H1 (cell line): Measurements from ENCODE around the gene RARB. TPM values are rescaled to one million over a fixed set of nuclear protein-coding genes. Genes with fewer than 3 reads are reported as not detected.

Experiments used
- CTCF ChIA-PET: fragments of 300-600 bp; sonication (Branson Sonifier 250); formaldehyde crosslinking; loops from one replicate; lab custom pipeline; 2021; ENCODE audit not compliant: partially characterized antibody; lab: Charles Lee
- POLR2A ChIA-PET: fragments of 300-600 bp; sonication (Branson Sonifier 250); formaldehyde crosslinking; loops from one replicate; lab custom pipeline; 2021; ENCODE audit warnings: inconsistent platforms; ENCODE audit not compliant: partially characterized antibody; lab: Charles Lee
- DNase-seq, 2 experiments: peaks; one replicate each; pipeline versions ENCODE4 v3.0.0 to v3.0.0-alpha.2; 2010 to 2022; ENCODE audit warnings: low spot score in 2 of 2, low read depth in 1 of 2, mixed read lengths in 1 of 2
- FAIRE-seq: peaks from 2 replicates; lab custom pipeline; 2011; peaks lifted over from hg19 to GRCh38; lab: Jason Lieb, UNC
- H2AFZ ChIP-seq: 2 replicates; pipeline ENCODE4 v1.8.1; 2012; ENCODE audit warnings: low read length, inconsistent platforms
- H2AK5ac ChIP-seq: 2 replicates; pipeline ENCODE4 v1.6.1; 2013; ENCODE audit warnings: low read depth, low read length
- H2BK120ac ChIP-seq: replicated peaks from 2 replicates; pipeline ENCODE3; 2013; ENCODE audit warnings: low read depth, low read length, inconsistent platforms
- H2BK12ac ChIP-seq: 2 replicates; pipeline ENCODE4 v1.6.1; 2013; ENCODE audit warnings: low read depth, low read length
- H2BK15ac ChIP-seq: 2 replicates; pipeline ENCODE4 v1.6.1; 2013; ENCODE audit warnings: low read length
- H2BK20ac ChIP-seq: 2 replicates; pipeline ENCODE4 v1.6.1; 2013; ENCODE audit warnings: low read length
- H2BK5ac ChIP-seq: 2 replicates; pipeline ENCODE4 v1.6.1; 2013; ENCODE audit warnings: low read depth, low read length
- H3K14ac ChIP-seq: 2 replicates; pipeline ENCODE4 v1.6.1; 2013; ENCODE audit warnings: inconsistent platforms; ENCODE audit not compliant: insufficient read length
- H3K18ac ChIP-seq: 2 replicates; pipeline ENCODE4 v1.6.1; 2013; ENCODE audit warnings: low read length; ENCODE audit errors: extremely low read depth
- H3K23ac ChIP-seq: 2 replicates; pipeline ENCODE4 v1.6.1; 2013; ENCODE audit warnings: inconsistent platforms; ENCODE audit not compliant: insufficient read length
- H3K23me2 ChIP-seq: 2 replicates; pipeline ENCODE4 v1.6.1; 2013; ENCODE audit warnings: low read depth, low read length
- H3K27ac ChIP-seq: 2 replicates; pipeline ENCODE4 v1.6.1; 2011; ENCODE audit warnings: low read depth, low read length, inconsistent platforms
- H3K27me3 ChIP-seq, 4 experiments: replicated peaks in 1 of 4; 1 replicate in 1 of 4; 2 replicates in 3 of 4; pipeline versions ENCODE4 v1.6.1 to v1.8.1; 2011 to 2013; ENCODE audit warnings: low read length in 3 of 4, mild to moderate bottlenecking in 3 of 4, inconsistent platforms in 2 of 4, mixed read lengths in 2 of 4, moderate library complexity in 1 of 4; ENCODE audit not compliant: control insufficient read depth in 3 of 4, insufficient read depth in 3 of 4; ENCODE audit errors: extremely low read depth in 1 of 4
- H3K36me3 ChIP-seq, 4 experiments: 2 replicates each; pipeline versions ENCODE4 v1.6.1 to v1.8.1; 2011 to 2013; ENCODE audit warnings: mild to moderate bottlenecking in 4 of 4, low read length in 3 of 4, moderate library complexity in 2 of 4, control low read depth in 1 of 4, inconsistent platforms in 1 of 4; ENCODE audit not compliant: insufficient read depth in 4 of 4, control insufficient read depth in 2 of 4
- H3K4ac ChIP-seq: replicated peaks from 2 replicates; pipeline ENCODE3; 2013; ENCODE audit warnings: low read length, low read depth, mixed read lengths, inconsistent platforms; ENCODE audit not compliant: insufficient read length
- H3K4me1 ChIP-seq, 4 experiments: replicated peaks in 1 of 4; 1 replicate in 1 of 4; 2 replicates in 3 of 4; pipeline versions ENCODE4 v1.6.1 to v1.8.1; 2011 to 2013; ENCODE audit warnings: low read length in 3 of 4, inconsistent platforms in 2 of 4, mixed read lengths in 1 of 4; ENCODE audit not compliant: insufficient read depth in 4 of 4, control insufficient read depth in 3 of 4
- H3K4me2 ChIP-seq, 2 experiments: 2 replicates each; pipeline versions ENCODE4 v1.6.1 to v1.8.1; 2011 to 2013; ENCODE audit warnings: low read depth in 2 of 2, low read length in 2 of 2, control low read depth in 1 of 2, inconsistent platforms in 1 of 2, mild to moderate bottlenecking in 1 of 2; ENCODE audit not compliant: insufficient read depth in 1 of 2
- H3K4me3 ChIP-seq, 4 experiments: fragments of 200-600, 300-600 bp in 1 of 4; sonication (generic), shearing (Covaris generic), sonication (Bioruptor Twin) in 1 of 4; 2 replicates each; pipeline versions ENCODE4 v1.5.1 to v1.8.1; 2011 to 2016; ENCODE audit warnings: low read length in 4 of 4, low read depth in 3 of 4, control low read depth in 2 of 4, inconsistent platforms in 2 of 4, mild to moderate bottlenecking in 2 of 4, mixed read lengths in 1 of 4, moderate library complexity in 1 of 4; ENCODE audit not compliant: insufficient read depth in 2 of 4; ENCODE audit errors: extremely low read depth in 1 of 4
- H3K56ac ChIP-seq: replicated peaks from 2 replicates; pipeline ENCODE3; 2013; ENCODE audit warnings: low read depth, mild to moderate bottlenecking, mixed read lengths, low read length, inconsistent platforms; ENCODE audit not compliant: insufficient read length
- H3K79me1 ChIP-seq: 2 replicates; pipeline ENCODE4 v1.6.1; 2013; ENCODE audit warnings: low read depth, low read length, control low read depth
- H3K79me2 ChIP-seq, 2 experiments: 2 replicates each; pipeline versions ENCODE4 v1.6.1 to v1.8.1; 2012 to 2013; ENCODE audit warnings: low read length in 2 of 2, mild to moderate bottlenecking in 2 of 2, inconsistent platforms in 1 of 2; ENCODE audit not compliant: insufficient read depth in 2 of 2, control insufficient read depth in 1 of 2
- H3K9ac ChIP-seq, 4 experiments: replicated peaks in 1 of 4; 1 replicate in 1 of 4; 2 replicates in 3 of 4; pipeline versions ENCODE4 v1.6.1 to v1.8.1; 2011 to 2013; ENCODE audit warnings: low read depth in 3 of 4, low read length in 3 of 4, control low read depth in 2 of 4, mild to moderate bottlenecking in 2 of 4, moderate library complexity in 2 of 4, inconsistent platforms in 1 of 4; ENCODE audit errors: extremely low read depth in 1 of 4
- H3K9me3 ChIP-seq, 2 experiments: 2 replicates each; pipeline versions ENCODE4 v1.6.1 to v1.8.1; 2012 to 2013; ENCODE audit warnings: mild to moderate bottlenecking in 2 of 2, moderate library complexity in 2 of 2, control low read depth in 1 of 2, inconsistent platforms in 1 of 2, low read depth in 1 of 2, low read length in 1 of 2, mixed read lengths in 1 of 2; ENCODE audit not compliant: insufficient read depth in 2 of 2
- H4K20me1 ChIP-seq, 2 experiments: replicated peaks in 1 of 2; 2 replicates each; pipeline versions ENCODE3 to v1.8.1; 2011 to 2013; ENCODE audit warnings: inconsistent platforms in 2 of 2, low read length in 2 of 2, mild to moderate bottlenecking in 1 of 2; ENCODE audit not compliant: insufficient read depth in 2 of 2, control insufficient read depth in 1 of 2
- H4K5ac ChIP-seq: 2 replicates; pipeline ENCODE4 v1.6.1; 2013; ENCODE audit warnings: low read length, low read depth, mixed read lengths, inconsistent platforms; ENCODE audit not compliant: insufficient read length
- H4K8ac ChIP-seq: 2 replicates; pipeline ENCODE4 v1.8.0; 2013; ENCODE audit warnings: mild to moderate bottlenecking, moderate library complexity, low read length, inconsistent platforms; ENCODE audit not compliant: insufficient read depth; ENCODE audit errors: extremely low read depth
- H4K91ac ChIP-seq: replicated peaks from 2 replicates; pipeline ENCODE3; 2013; ENCODE audit warnings: low read length, mixed read lengths, inconsistent platforms; ENCODE audit not compliant: insufficient read length
- KDM1A ChIP-seq: fragments of 200-600, 300-600 bp; sonication (generic); IDR thresholded peaks from 2 replicates; pipeline ENCODE4 v1.7.1; 2016; ENCODE audit warnings: mild to moderate bottlenecking, low read length, borderline replicate concordance
- WGBS, 2 experiments: shearing (Covaris generic) in 1 of 2; methylation state at CpG; one replicate each; pipeline versions ENCODE4 v1.1.6 to v1.1.7; 2013 to 2015; ENCODE audit warnings: low lambda C conversion rate in 2 of 2, mixed read lengths in 2 of 2, inconsistent platforms in 1 of 2, low coverage in 1 of 2, missing lambda C conversion rate in 1 of 2; ENCODE audit not compliant: insufficient replicate concordance in 2 of 2, insufficient coverage in 1 of 2, insufficient read length in 1 of 2; ENCODE audit errors: extremely low coverage in 1 of 2, missing lambda C conversion rate in 1 of 2; 5-methylcytosine and 5-hydroxymethylcytosine counted together
- polyA plus RNA-seq, 7 experiments: library from polyadenylated mRNA; depleted of rRNA in 3 of 7; stranded (reverse) in 5 of 7; unstranded in 2 of 7; fragments of >200 nt in 5 of 7; fragments of 200-250 nt in 2 of 7; gene quantifications; 1 replicate in 5 of 7; 2 replicates in 1 of 7; 4 replicates in 1 of 7; pipeline versions ENCODE4 v1.2.1 to v1.2.3, GENCODE V29; 2011 to 2013; ENCODE audit warnings: missing spikeins in 2 of 7, mixed read lengths in 2 of 7
- total RNA-seq: library from RNA; stranded (reverse); fragmentation: NEBNext Ultra II Directional; extraction: Animal tissue kit (Norgen Biotek cat#: 25700); gene quantifications from 2 replicates; pipeline ENCODE4 v1.2.1, GENCODE V29; 2021

The RARB gene
- total and polyA plus RNA-seq, 2 of the 8 experiments (the other 6 are each of a cell fraction or from before 2014, with no cell fraction given): 0.15 to 0.22 TPM

GRCh38 chr3:25447285-25447684 lies 19.2 kb downstream of the RARB start:
- Histone ChIP-seq H4K8ac (no peak overlapping the region), H3K14ac (no peak overlapping the region), H3K27me3 (no peaks in the 10 kb centered on the region), H3K27ac (no peak overlapping the region), H3K4me3 (no peak overlapping the region), H2BK120ac (no peak overlapping the region), H3K4me1 (peaks cover 0 to 5% (median 0%) of the 10 kb centered on the region in 4 experiments; a peak in 4 of 7 replicates), H2BK20ac (no peak overlapping the region), H3K4ac (no peak overlapping the region), H3K9ac (no peak overlapping the region), H2AFZ (no peak overlapping the region), H4K20me1 (no peaks in the 10 kb centered on the region), H3K23ac (no peak overlapping the region), H3K36me3 (no peaks in the 10 kb centered on the region), H2AK5ac (no peak overlapping the region), H3K56ac (no peak overlapping the region), H3K23me2 (no peaks in the 10 kb centered on the region), H3K4me2 (no peak overlapping the region), H2BK12ac (no peak overlapping the region), H3K79me1 (no peaks in the 10 kb centered on the region), H3K79me2 (no peaks in the 10 kb centered on the region), H3K18ac (no peak overlapping the region), H2BK5ac (no peak overlapping the region), H4K5ac (no peak overlapping the region), H3K9me3 (no peaks in the 10 kb centered on the region), H4K91ac (no peak overlapping the region), H2BK15ac (peak overlapping the region; percentile 77; the same call in 1 of the 2 replicates)
- POLR2A ChIA-PET: no interaction called here
- TF ChIP-seq KDM1A: no peak
- DNase-seq: no peak
- 89% methylated on average over 3 of the region's 3 CpGs; no CpG with 5 or more reads in 1 of the 2 experiments for WGBS, 2 experiments
- FAIRE-seq: no peak
- CTCF ChIA-PET: no interaction called here
